Epithelial cell of esophagus (primary cell): Measurements from ENCODE around the gene XPC.

Source experiments
- DNase-seq: peaks from one replicate; pipeline ENCODE4 v3.0.0; 2010; ENCODE audit warnings: low read depth
- H3K4me3 ChIP-seq: 2 replicates; pipeline ENCODE4 v1.5.1; 2011; ENCODE audit warnings: mild to moderate bottlenecking, low read length, control low read depth
- TF ChIP-seq, protein P1 (sequence below): IDR thresholded peaks from 2 replicates; pipeline ENCODE4 v1.5.1; 2011; ENCODE audit warnings: low read depth, mild to moderate bottlenecking, low read length, control low read depth, inconsistent platforms; ENCODE audit not compliant: insufficient read depth; ENCODE audit errors: missing control alignments

The XPC gene

DNA sequence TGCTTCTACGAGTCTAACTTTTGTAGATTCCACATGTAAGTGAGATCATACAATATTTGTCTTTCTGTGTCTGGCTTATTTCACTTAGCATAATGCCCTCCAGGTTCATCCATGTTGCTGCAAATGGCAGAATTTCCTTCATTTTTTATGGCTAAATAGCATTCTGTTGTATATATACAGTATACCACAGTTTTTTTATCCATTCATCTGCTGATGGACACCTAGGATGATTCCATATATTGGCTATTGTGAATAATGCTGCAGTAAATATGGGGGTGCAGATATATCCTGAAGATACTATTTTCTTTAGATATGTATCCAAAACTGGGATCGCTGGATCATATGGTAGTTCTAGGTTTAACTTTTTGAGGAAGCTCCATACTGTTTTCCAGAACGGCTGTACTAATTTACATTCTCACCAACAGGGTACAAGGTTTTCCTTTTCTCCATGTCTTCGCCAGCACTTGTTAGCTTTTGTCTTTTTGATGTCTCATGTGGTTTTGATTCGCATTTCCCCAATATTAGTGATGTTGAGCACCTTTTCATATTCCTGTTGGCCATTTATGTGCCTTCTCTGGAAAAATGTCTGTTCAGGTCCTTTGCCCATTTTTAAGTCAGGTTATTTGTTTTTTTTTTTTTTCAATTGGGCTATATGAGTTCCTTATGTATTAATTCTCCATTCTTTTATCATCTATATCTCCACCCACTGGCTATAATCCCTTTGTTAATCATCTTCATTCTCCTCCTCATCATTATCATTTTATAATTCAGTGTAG, 80.6 kb downstream of the XPC start:
- no peak overlapping the region for H3K4me3 ChIP-seq
- no peak for DNase-seq
- TF ChIP-seq, protein P1, sequence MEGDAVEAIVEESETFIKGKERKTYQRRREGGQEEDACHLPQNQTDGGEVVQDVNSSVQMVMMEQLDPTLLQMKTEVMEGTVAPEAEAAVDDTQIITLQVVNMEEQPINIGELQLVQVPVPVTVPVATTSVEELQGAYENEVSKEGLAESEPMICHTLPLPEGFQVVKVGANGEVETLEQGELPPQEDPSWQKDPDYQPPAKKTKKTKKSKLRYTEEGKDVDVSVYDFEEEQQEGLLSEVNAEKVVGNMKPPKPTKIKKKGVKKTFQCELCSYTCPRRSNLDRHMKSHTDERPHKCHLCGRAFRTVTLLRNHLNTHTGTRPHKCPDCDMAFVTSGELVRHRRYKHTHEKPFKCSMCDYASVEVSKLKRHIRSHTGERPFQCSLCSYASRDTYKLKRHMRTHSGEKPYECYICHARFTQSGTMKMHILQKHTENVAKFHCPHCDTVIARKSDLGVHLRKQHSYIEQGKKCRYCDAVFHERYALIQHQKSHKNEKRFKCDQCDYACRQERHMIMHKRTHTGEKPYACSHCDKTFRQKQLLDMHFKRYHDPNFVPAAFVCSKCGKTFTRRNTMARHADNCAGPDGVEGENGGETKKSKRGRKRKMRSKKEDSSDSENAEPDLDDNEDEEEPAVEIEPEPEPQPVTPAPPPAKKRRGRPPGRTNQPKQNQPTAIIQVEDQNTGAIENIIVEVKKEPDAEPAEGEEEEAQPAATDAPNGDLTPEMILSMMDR, result no peak

DNA sequence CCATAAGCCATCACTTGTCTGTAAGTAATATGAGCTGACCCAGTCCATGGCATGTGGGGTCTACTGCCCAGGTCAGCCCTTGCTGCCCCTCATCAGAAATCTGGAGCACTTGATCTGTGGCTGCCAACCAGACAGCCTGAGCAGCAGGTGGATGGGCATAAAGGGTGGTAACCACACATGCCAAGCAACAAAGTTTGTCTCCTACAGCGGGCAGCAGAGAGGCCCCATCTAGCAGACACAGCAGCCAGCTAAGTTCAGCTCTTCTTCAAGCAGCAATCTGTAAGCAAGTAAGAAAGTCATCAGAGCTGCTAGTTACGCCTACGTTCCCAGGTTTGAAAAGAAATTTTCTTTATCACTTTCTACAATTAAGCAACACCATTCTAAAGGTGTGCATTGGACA, 81.7 kb downstream of the XPC start:
- TF ChIP-seq, protein P1, result no peak
- no peak for DNase-seq
- H3K4me3 ChIP-seq, result no peak overlapping the region
